ENCODE data around the gene PDP2. TPM values are rescaled to one million over a fixed set of nuclear protein-coding genes. Genes with fewer than 3 reads are reported as not detected.

The PDP2 gene
- total and polyA plus RNA-seq, 10 of the 15 experiments (the other 5 are each of a cell fraction or from before 2014, with no cell fraction given), result 1.9 to 31.1 (median 6.2) TPM

GRCh38 chr16:66904846-66905632 lies 24.7 kb downstream of the PDP2 start (continued):
- no peak for TF ChIP-seq CUX1 (IDR thresholded peaks at IDR 0.05; ENCODE audit: insufficient replicate concordance, low read depth, low read length)
- TF ChIP-seq SP1 (IDR thresholded peaks at IDR 0.05; ENCODE audit: low read depth, low read length), result no peak
- TF ChIP-seq HDAC6 (IDR thresholded peaks at IDR 0.05; ENCODE audit: unreplicated experiment), result no peak
- TF ChIP-seq POLR2A (IDR thresholded peaks at IDR 0.05; ENCODE audit: low read depth, low read length), result no peak

Measured in GM12878 (cell line).